ENCODE data around the gene EML1. TPM values are rescaled to one million over a fixed set of nuclear protein-coding genes. Genes with fewer than 3 reads are reported as not detected.
A peak's percentile ranks its signal among the peaks of the same experiment; 100 is the strongest.

Gene EML1
- total RNA-seq, 1 donor from 2014 or later: 36.4 TPM

GRCh38 chr14:99968191-99968920, 175.1 kb downstream of the EML1 start:
- no peaks in the 10 kb centered on the region for H3K9me3 Mint-ChIP-seq (ENCODE audit: low read depth)
- H3K4me1 Mint-ChIP-seq (ENCODE audit: low read depth): peaks cover 36% of the 10 kb centered on the region
- TF ChIP-seq, protein P1, sequence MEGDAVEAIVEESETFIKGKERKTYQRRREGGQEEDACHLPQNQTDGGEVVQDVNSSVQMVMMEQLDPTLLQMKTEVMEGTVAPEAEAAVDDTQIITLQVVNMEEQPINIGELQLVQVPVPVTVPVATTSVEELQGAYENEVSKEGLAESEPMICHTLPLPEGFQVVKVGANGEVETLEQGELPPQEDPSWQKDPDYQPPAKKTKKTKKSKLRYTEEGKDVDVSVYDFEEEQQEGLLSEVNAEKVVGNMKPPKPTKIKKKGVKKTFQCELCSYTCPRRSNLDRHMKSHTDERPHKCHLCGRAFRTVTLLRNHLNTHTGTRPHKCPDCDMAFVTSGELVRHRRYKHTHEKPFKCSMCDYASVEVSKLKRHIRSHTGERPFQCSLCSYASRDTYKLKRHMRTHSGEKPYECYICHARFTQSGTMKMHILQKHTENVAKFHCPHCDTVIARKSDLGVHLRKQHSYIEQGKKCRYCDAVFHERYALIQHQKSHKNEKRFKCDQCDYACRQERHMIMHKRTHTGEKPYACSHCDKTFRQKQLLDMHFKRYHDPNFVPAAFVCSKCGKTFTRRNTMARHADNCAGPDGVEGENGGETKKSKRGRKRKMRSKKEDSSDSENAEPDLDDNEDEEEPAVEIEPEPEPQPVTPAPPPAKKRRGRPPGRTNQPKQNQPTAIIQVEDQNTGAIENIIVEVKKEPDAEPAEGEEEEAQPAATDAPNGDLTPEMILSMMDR (IDR thresholded peaks at IDR 0.05): no peak
- H3K4me3 Mint-ChIP-seq (ENCODE audit: unreplicated experiment): peak overlapping the region; percentile 16
- no peak for DNase-seq (ENCODE audit: low spot score)
- no peaks in the 10 kb centered on the region for H3K36me3 Mint-ChIP-seq (ENCODE audit: low read depth)
- H3K27me3 Mint-ChIP-seq (ENCODE audit: low read depth): no peaks in the 10 kb centered on the region
- H3K27ac Mint-ChIP-seq (ENCODE audit: unreplicated experiment): peak overlapping the region; percentile 91

DNA sequence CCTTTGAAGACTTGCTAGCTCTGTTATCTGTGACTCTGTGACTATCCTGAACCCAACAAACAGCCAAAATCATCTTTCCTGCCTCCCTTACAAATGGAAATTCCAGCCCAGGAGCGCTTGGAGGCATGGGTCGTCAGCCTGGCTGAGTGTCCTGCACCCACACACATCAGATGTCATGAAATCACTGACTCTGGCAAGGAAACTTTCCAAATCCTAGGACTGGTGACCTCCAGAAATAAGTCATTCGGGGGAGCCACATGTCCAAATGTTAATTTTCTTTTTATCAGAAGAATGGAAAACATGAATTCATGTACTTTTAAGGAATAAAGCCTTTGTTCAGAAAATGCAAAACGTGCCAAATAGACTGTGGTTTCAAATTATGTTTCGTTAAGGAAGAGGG, 175.7 kb downstream of the EML1 start:
- Mint-ChIP-seq H3K9me3 (ENCODE audit: low read depth) (no peaks in the 10 kb centered on the region), H3K4me1 (ENCODE audit: low read depth) (peaks cover 39% of the 10 kb centered on the region), H3K4me3 (ENCODE audit: unreplicated experiment) (no peak overlapping the region), H3K27me3 (ENCODE audit: low read depth) (no peaks in the 10 kb centered on the region), H3K36me3 (ENCODE audit: low read depth) (no peaks in the 10 kb centered on the region), H3K27ac (ENCODE audit: unreplicated experiment) (peak overlapping the region; percentile 87)
- no peak for DNase-seq (ENCODE audit: low spot score)
- TF ChIP-seq, protein P1 (IDR thresholded peaks at IDR 0.05): no peak

DNA sequence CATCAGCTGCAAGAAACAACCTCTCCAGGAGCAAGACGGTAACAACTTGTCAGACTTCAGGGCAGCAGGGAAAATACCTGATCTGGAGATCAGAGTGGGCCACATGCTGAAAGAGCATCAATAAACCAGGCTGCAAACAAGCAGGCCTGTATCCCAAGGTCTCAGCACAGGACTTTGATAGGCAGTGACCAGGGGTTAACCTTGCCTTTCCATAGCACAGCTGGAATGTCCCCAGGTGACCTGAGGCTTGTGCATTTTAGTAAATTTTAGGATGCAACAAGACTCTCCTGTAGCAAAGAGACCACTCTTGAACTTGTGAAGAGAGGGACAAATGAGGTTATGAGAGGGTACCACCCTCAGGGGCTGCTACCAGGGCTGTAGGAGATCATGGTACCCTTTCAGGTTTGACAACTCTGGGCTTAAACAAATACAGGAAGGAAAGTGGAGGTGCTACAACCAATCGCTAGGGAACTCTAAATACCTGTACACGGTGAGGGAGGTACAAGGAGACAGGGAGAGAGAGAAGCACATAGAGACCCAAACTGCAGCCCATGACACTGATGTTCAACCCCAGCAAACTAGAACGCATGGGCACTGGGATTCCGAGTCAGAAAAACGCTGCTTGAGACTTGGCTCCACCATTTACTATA, 176.6 kb downstream of the EML1 start:
- TF ChIP-seq, protein P1 (IDR thresholded peaks at IDR 0.05): no peak
- no peaks in the 10 kb centered on the region for H3K36me3 Mint-ChIP-seq (ENCODE audit: low read depth)
- H3K4me3 Mint-ChIP-seq (ENCODE audit: unreplicated experiment): no peak overlapping the region
- H3K4me1 Mint-ChIP-seq (ENCODE audit: low read depth): peaks cover 41% of the 10 kb centered on the region
- no peaks in the 10 kb centered on the region for H3K27me3 Mint-ChIP-seq (ENCODE audit: low read depth)
- DNase-seq (ENCODE audit: low spot score): no peak
- H3K27ac Mint-ChIP-seq (ENCODE audit: unreplicated experiment): no peak overlapping the region
- H3K9me3 Mint-ChIP-seq (ENCODE audit: low read depth): no peaks in the 10 kb centered on the region

- peak overlapping the region; percentile 91 for H3K4me3 Mint-ChIP-seq (ENCODE audit: unreplicated experiment)
- TF ChIP-seq, protein P1 (IDR thresholded peaks at IDR 0.05): no peak
- no peak for DNase-seq (ENCODE audit: low spot score)
- H3K36me3 Mint-ChIP-seq (ENCODE audit: low read depth): peaks cover 2% of the 10 kb centered on the region
- H3K27ac Mint-ChIP-seq (ENCODE audit: unreplicated experiment): no peak overlapping the region
- H3K9me3 Mint-ChIP-seq (ENCODE audit: low read depth): no peaks in the 10 kb centered on the region
- H3K4me1 Mint-ChIP-seq (ENCODE audit: low read depth): peaks cover 41% of the 10 kb centered on the region
- H3K27me3 Mint-ChIP-seq (ENCODE audit: low read depth): no peaks in the 10 kb centered on the region
Observed at GRCh38 chr14:99971087-99971940, 178.1 kb downstream of the EML1 start.
